SW480 (cell line): ENCODE results near the gene EDN2.

Source experiments
- DNase-seq: peaks from one replicate; pipeline ENCODE4 v3.0.0-alpha.2; 2016; ENCODE audit warnings: low spot score

The EDN2 gene

GRCh38 chr1:41517062-41517438 is 32.6 kb upstream of the EDN2 start:
- DNase-seq: no peak

GRCh38 chr1:41516168-41517061 is 31.9 kb upstream of the EDN2 start:
- peak; percentile 66 for DNase-seq

- no peak for DNase-seq
Observed at GRCh38 chr1:41515778-41516167, 31.3 kb upstream of the EDN2 start.

- peak; percentile 88 for DNase-seq
Observed at GRCh38 chr1:41515131-41515678, 30.7 kb upstream of the EDN2 start.

GRCh38 chr1:41514381-41514780 is 29.9 kb upstream of the EDN2 start:
- peak; percentile 85 for DNase-seq

GRCh38 chr1:41513383-41513735 is 28.9 kb upstream of the EDN2 start:
- DNase-seq: no peak

GRCh38 chr1:41512701-41513382 is 28.4 kb upstream of the EDN2 start:
- no peak for DNase-seq

- DNase-seq: no peak
Observed at GRCh38 chr1:41511239-41511540, 26.7 kb upstream of the EDN2 start.

GRCh38 chr1:41510531-41511238 is 26.2 kb upstream of the EDN2 start:
- DNase-seq: no peak

- DNase-seq: no peak
Observed at GRCh38 chr1:41509270-41509671, 24.8 kb upstream of the EDN2 start.

GRCh38 chr1:41508290-41508689 is 23.8 kb upstream of the EDN2 start:
- DNase-seq: no peak

- DNase-seq: no peak
Observed at GRCh38 chr1:41507836-41508235, 23.4 kb upstream of the EDN2 start.

- no peak for DNase-seq
Observed at GRCh38 chr1:41507110-41507720, 22.7 kb upstream of the EDN2 start.

GRCh38 chr1:41504114-41505035 is 19.9 kb upstream of the EDN2 start:
- DNase-seq: peak; percentile 92

GRCh38 chr1:41503538-41504113 is 19.1 kb upstream of the EDN2 start:
- DNase-seq: no peak

- DNase-seq: no peak
Observed at GRCh38 chr1:41502912-41503311, 18.4 kb upstream of the EDN2 start.

- DNase-seq: peak; percentile 96
Observed at GRCh38 chr1:41501581-41501980, 17.1 kb upstream of the EDN2 start.

- peak; percentile 91 for DNase-seq
Observed at GRCh38 chr1:41500781-41501518, 16.5 kb upstream of the EDN2 start.

- peak; percentile 88 for DNase-seq
Observed at GRCh38 chr1:41500378-41500777, 15.9 kb upstream of the EDN2 start.

GRCh38 chr1:41499591-41499990 is 15.1 kb upstream of the EDN2 start:
- no peak for DNase-seq
